A549 (cell line): ENCODE data around the gene SLC16A6.

Source experiments
- CEBPB ChIP-seq, 2 experiments: fragments of >200 bp in 1 of 2; sonication (Bioruptor Twin) in 1 of 2; formaldehyde crosslinking in 1 of 2; IDR thresholded peaks; 2 replicates each; pipeline ENCODE4 v1.6.1; 2012 to 2016
- CHD2 ChIP-seq: fragments of 150-350 bp; IDR thresholded peaks from 2 replicates; pipeline ENCODE4 v1.6.1; 2014; ENCODE audit warnings: low read length; ENCODE audit not compliant: partially characterized antibody
- EP300 ChIP-seq, 2 experiments: fragments of >200 bp; sonication (Bioruptor Twin); formaldehyde crosslinking; IDR thresholded peaks; 2 replicates in 1 of 2; 3 replicates in 1 of 2; pipeline ENCODE4 v1.6.1; 2016 to 2017
- JUN ChIP-seq, 2 experiments: fragments of >200 bp; sonication (Bioruptor Twin); formaldehyde crosslinking; IDR thresholded peaks; 2 replicates in 1 of 2; 3 replicates in 1 of 2; pipeline ENCODE4 v1.6.1; 2016 to 2017
- MAZ ChIP-seq: fragments of 150-350 bp; IDR thresholded peaks from 2 replicates; pipeline ENCODE4 v1.6.1; 2014; ENCODE audit warnings: antibody characterized with exemption, low read depth, low read length, borderline replicate concordance
- MYC ChIP-seq: IDR thresholded peaks from 2 replicates; pipeline ENCODE4 v1.6.1; 2012; ENCODE audit warnings: mild to moderate bottlenecking, inconsistent platforms, low read length, improper control_type of control experiment, borderline replicate concordance
- POLR2A ChIP-seq: IDR thresholded peaks from 2 replicates; pipeline ENCODE4 v1.6.1; 2012; ENCODE audit warnings: mild to moderate bottlenecking, low read length
- RFX5 ChIP-seq: fragments of 450-650 bp; IDR thresholded peaks from 2 replicates; pipeline ENCODE4 v1.7.1; 2014; ENCODE audit warnings: antibody characterized with exemption, mild to moderate bottlenecking, moderate library complexity
- SMC3 ChIP-seq: fragments of >200 bp; sonication (Bioruptor Twin); formaldehyde crosslinking; IDR thresholded peaks from 3 replicates; pipeline ENCODE4 v1.6.1; 2018; ENCODE audit warnings: inconsistent platforms
- TP53 ChIP-seq: fragments of 250-450 bp; sonication (Bioruptor Pico); IDR thresholded peaks from 2 replicates; pipeline ENCODE4 v1.5.0; 2021; ENCODE audit warnings: mild to moderate bottlenecking, moderate library complexity
- TF ChIP-seq, protein P1 (sequence below): fragments of >200 bp; sonication (Bioruptor Twin); formaldehyde crosslinking; IDR thresholded peaks from 3 replicates; pipeline ENCODE4 v1.6.1; 2016
- TF ChIP-seq, protein P2 (sequence below): fragments of >200 bp; sonication (Bioruptor Twin); formaldehyde crosslinking; IDR thresholded peaks from 3 replicates; pipeline ENCODE4 v1.5.1; 2016
- TF ChIP-seq, protein P3 (sequence below): IDR thresholded peaks from 2 replicates; pipeline ENCODE4 v1.6.1; 2012
- TF ChIP-seq, protein P4 (sequence below): IDR thresholded peaks from 2 replicates; pipeline ENCODE4 v1.6.1; 2012

- TF ChIP-seq MYC: no peak
- no peak for TF ChIP-seq CEBPB (IDR thresholded peaks at IDR 0.05)
- TF ChIP-seq SMC3: no peak
- TF ChIP-seq, protein P1, sequence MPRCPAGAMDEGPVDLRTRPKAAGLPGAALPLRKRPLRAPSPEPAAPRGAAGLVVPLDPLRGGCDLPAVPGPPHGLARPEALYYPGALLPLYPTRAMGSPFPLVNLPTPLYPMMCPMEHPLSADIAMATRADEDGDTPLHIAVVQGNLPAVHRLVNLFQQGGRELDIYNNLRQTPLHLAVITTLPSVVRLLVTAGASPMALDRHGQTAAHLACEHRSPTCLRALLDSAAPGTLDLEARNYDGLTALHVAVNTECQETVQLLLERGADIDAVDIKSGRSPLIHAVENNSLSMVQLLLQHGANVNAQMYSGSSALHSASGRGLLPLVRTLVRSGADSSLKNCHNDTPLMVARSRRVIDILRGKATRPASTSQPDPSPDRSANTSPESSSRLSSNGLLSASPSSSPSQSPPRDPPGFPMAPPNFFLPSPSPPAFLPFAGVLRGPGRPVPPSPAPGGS: no peak
- no peak for TF ChIP-seq RFX5
- no peak for TF ChIP-seq CHD2
- TF ChIP-seq EP300 (IDR thresholded peaks at IDR 0.05): no peak
- no peak for TF ChIP-seq MAZ
- TF ChIP-seq POLR2A: no peak
- TF ChIP-seq, protein P2, sequence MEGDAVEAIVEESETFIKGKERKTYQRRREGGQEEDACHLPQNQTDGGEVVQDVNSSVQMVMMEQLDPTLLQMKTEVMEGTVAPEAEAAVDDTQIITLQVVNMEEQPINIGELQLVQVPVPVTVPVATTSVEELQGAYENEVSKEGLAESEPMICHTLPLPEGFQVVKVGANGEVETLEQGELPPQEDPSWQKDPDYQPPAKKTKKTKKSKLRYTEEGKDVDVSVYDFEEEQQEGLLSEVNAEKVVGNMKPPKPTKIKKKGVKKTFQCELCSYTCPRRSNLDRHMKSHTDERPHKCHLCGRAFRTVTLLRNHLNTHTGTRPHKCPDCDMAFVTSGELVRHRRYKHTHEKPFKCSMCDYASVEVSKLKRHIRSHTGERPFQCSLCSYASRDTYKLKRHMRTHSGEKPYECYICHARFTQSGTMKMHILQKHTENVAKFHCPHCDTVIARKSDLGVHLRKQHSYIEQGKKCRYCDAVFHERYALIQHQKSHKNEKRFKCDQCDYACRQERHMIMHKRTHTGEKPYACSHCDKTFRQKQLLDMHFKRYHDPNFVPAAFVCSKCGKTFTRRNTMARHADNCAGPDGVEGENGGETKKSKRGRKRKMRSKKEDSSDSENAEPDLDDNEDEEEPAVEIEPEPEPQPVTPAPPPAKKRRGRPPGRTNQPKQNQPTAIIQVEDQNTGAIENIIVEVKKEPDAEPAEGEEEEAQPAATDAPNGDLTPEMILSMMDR: no peak
- TF ChIP-seq, protein P3, sequence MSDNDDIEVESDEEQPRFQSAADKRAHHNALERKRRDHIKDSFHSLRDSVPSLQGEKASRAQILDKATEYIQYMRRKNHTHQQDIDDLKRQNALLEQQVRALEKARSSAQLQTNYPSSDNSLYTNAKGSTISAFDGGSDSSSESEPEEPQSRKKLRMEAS: no peak
- TF ChIP-seq, protein P4, sequence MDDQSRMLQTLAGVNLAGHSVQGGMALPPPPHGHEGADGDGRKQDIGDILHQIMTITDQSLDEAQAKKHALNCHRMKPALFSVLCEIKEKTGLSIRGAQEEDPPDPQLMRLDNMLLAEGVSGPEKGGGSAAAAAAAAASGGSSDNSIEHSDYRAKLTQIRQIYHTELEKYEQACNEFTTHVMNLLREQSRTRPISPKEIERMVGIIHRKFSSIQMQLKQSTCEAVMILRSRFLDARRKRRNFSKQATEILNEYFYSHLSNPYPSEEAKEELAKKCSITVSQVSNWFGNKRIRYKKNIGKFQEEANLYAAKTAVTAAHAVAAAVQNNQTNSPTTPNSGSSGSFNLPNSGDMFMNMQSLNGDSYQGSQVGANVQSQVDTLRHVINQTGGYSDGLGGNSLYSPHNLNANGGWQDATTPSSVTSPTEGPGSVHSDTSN: no peak
- TF ChIP-seq TP53 (CRISPR knock-in tag): no peak
- no peak for TF ChIP-seq JUN (IDR thresholded peaks at IDR 0.05)
These were observed 43.5 kb upstream of the SLC16A6 start for GRCh38 chr17:68334393-68334792.
